PC-3 (cell line): ENCODE data around the gene KNDC1. TPM values are rescaled to one million over a fixed set of nuclear protein-coding genes. Genes with fewer than 3 reads are reported as not detected.

ENCODE experiments used
- ATAC-seq: fragments of 200-7000 bp; cut with Tn5 transposase; 2 replicates; pipeline ENCODE4 v1.9.1; 2020; ENCODE audit warnings: mild to moderate bottlenecking, moderate library complexity
- BruUV-seq: library from RNA; stranded (reverse); fragments of 400-500 nt; replicated peaks from 2 replicates; lab custom pipeline; 2021; lab: Mats Ljungman, UMichigan
- CTCF ChIA-PET: fragments of 300-600 bp; sonication (Branson Sonifier 250); formaldehyde crosslinking; loops from one replicate; lab custom pipeline; 2022; ENCODE audit warnings: antibody characterized with exemption; lab: Charles Lee
- POLR2A ChIA-PET: fragments of 300-600 bp; sonication (Branson Sonifier 250); formaldehyde crosslinking; loops from one replicate; lab custom pipeline; 2022; ENCODE audit warnings: antibody characterized with exemption; ENCODE audit not compliant: unreplicated experiment; lab: Charles Lee
- DNase-seq: peaks from one replicate; pipeline ENCODE4 v3.0.0-alpha.2; 2015
- H2AFZ ChIP-seq: fragments of 300-600 bp; sonication (generic); 2 replicates; pipeline ENCODE4 v1.6.0; 2016; ENCODE audit warnings: antibody characterized with exemption, low read length
- H3F3A ChIP-seq: fragments of 300-600 bp; sonication (generic); one replicate; pipeline ENCODE4 v1.6.0; 2017; ENCODE audit warnings: antibody characterized with exemption, low read length, control low read depth, mild to moderate bottlenecking; ENCODE audit not compliant: unreplicated experiment
- H3K27ac ChIP-seq: fragments of 300-600 bp; sonication (generic); 2 replicates; pipeline ENCODE4 v1.5.1; 2016; ENCODE audit warnings: mild to moderate bottlenecking, low read length
- H3K27me3 ChIP-seq: fragments of 300-600 bp; sonication (generic); 2 replicates; pipeline ENCODE4 v1.6.1; 2016; ENCODE audit warnings: low read length, mixed read lengths
- H3K36me3 ChIP-seq: fragments of 300-600 bp; sonication (generic); 2 replicates; pipeline ENCODE4 v1.6.1; 2016; ENCODE audit warnings: low read depth, mixed run types, low read length, mixed read lengths
- H3K4me1 ChIP-seq: fragments of 300-600 bp; sonication (generic); 2 replicates; pipeline ENCODE4 v1.5.1; 2016; ENCODE audit warnings: low read length; ENCODE audit not compliant: insufficient read depth
- H3K4me2 ChIP-seq: fragments of 300-600 bp; sonication (generic); 2 replicates; pipeline ENCODE4 v1.6.0; 2016; ENCODE audit warnings: low read length
- H3K4me3 ChIP-seq: fragments of 300-600 bp; sonication (generic); 2 replicates; pipeline ENCODE4 v1.5.1; 2016; ENCODE audit warnings: mild to moderate bottlenecking, low read length, mixed read lengths
- H3K79me2 ChIP-seq: fragments of 300-600 bp; sonication (generic); 2 replicates; pipeline ENCODE4 v1.6.1; 2017; ENCODE audit warnings: low read length, mixed read lengths
- H3K9ac ChIP-seq: fragments of 300-600 bp; sonication (generic); 2 replicates; pipeline ENCODE4 v1.6.0; 2016; ENCODE audit warnings: mild to moderate bottlenecking, low read length
- H3K9me2 ChIP-seq: fragments of 300-600 bp; sonication (generic); replicated peaks from 2 replicates; pipeline ENCODE4 v1.6.1; 2016; ENCODE audit warnings: mixed run types, low read length, mixed read lengths
- H3K9me3 ChIP-seq: fragments of 300-600 bp; sonication (generic); 2 replicates; pipeline ENCODE4 v1.6.1; 2016; ENCODE audit warnings: low read length, mixed read lengths
- H4K20me1 ChIP-seq: fragments of 300-600 bp; sonication (generic); 2 replicates; pipeline ENCODE4 v1.6.1; 2016; ENCODE audit warnings: low read length, mixed read lengths
- EZH2 ChIP-seq: fragments of 300-600 bp; sonication (generic); IDR thresholded peaks from one replicate; pipeline ENCODE4 v1.6.1; 2017; ENCODE audit warnings: antibody characterized with exemption, mild to moderate bottlenecking, low read length; ENCODE audit not compliant: unreplicated experiment
- EZH2phosphoT487 ChIP-seq: fragments of 300-600 bp; sonication (generic); IDR thresholded peaks from 2 replicates; pipeline ENCODE4 v1.6.1; 2018; ENCODE audit warnings: mild to moderate bottlenecking, antibody characterized with exemption, low read length, borderline replicate concordance
- intact Hi-C: fragments of 100-400 bp; cut with micrococcal nuclease; formaldehyde crosslinking; loops from 2 replicates; pipeline ENCODE4 v1.9.0; 2023
- total RNA-seq: library from RNA; depleted of rRNA; stranded (reverse); fragments of >200 nt; gene quantifications from 2 replicates; pipeline ENCODE4 v1.2.3, GENCODE V29; 2014
- TF ChIP-seq, protein P1 (sequence below): fragments of 300-600 bp; sonication (generic); conservative IDR thresholded peaks from 2 replicates; pipeline ENCODE4 v1.5.1; 2017; ENCODE audit warnings: antibody characterized with exemption, low read depth, mild to moderate bottlenecking, low read length

Gene KNDC1
- total RNA-seq, 1 experiment from 2014 or later, result not detected

DNA sequence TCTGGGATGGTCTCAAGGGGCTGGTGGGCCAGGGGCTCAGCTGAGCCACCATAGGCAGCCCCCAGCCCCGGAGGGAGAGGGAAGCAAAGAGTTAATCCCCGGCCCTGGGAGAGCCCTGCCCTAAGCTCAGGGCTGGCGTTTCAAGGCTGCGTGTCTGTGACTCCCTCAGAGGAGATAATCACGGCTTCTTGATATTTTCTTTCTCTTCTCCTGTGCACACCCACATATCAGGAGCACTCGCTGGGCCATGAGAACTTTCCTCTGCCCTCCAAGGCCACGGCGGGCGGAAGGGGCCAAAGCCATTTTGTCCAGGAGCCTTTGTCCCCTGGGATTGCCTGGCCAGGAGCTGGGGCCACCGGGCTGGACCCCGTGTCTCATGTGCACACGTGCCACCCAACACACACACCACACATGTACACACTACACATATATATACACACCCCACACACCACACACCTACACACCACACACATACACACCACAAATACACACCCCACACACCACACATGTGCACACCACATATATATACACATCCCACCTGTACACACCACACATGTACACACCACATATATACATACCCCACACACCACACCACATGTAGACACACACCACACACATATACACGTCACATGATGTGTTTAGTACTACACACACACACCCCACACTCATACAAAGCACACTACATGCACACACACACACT lies 94.6 kb downstream of the KNDC1 start:
- no peaks in the 10 kb centered on the region for H4K20me1 ChIP-seq
- intact Hi-C loops, result loop anchor here (5.0 kb wide), 1 partner anchor 53 kb away; the partner anchor contains the start of genes TUBGCP2 and ZNF511
- CTCF ChIA-PET, result no interaction called here
- BruUV-seq, result no TSS peak
- ATAC-seq, result no peak
- H3K79me2 ChIP-seq, result no peaks in the 10 kb centered on the region
- no peaks in the 10 kb centered on the region for H3K36me3 ChIP-seq
- H3K9me3 ChIP-seq, result no peaks in the 10 kb centered on the region
- no peak overlapping the region for H3K4me3 ChIP-seq
- no peak overlapping the region for H3K4me2 ChIP-seq
- TF ChIP-seq EZH2phosphoT487, result no peak
- TF ChIP-seq, protein P1, sequence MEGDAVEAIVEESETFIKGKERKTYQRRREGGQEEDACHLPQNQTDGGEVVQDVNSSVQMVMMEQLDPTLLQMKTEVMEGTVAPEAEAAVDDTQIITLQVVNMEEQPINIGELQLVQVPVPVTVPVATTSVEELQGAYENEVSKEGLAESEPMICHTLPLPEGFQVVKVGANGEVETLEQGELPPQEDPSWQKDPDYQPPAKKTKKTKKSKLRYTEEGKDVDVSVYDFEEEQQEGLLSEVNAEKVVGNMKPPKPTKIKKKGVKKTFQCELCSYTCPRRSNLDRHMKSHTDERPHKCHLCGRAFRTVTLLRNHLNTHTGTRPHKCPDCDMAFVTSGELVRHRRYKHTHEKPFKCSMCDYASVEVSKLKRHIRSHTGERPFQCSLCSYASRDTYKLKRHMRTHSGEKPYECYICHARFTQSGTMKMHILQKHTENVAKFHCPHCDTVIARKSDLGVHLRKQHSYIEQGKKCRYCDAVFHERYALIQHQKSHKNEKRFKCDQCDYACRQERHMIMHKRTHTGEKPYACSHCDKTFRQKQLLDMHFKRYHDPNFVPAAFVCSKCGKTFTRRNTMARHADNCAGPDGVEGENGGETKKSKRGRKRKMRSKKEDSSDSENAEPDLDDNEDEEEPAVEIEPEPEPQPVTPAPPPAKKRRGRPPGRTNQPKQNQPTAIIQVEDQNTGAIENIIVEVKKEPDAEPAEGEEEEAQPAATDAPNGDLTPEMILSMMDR, result no peak
- TF ChIP-seq EZH2, result no peak
- no peaks in the 10 kb centered on the region for H3K27me3 ChIP-seq
- no peaks in the 10 kb centered on the region for H3F3A ChIP-seq
- H3K9me2 ChIP-seq, result no peaks in the 10 kb centered on the region
- POLR2A ChIA-PET, result no interaction called here
- no peak for DNase-seq
- no peak overlapping the region for H2AFZ ChIP-seq
- H3K27ac ChIP-seq, result no peak overlapping the region
- H3K9ac ChIP-seq, result no peak overlapping the region
- H3K4me1 ChIP-seq, result peaks cover 26% of the 10 kb centered on the region

DNA sequence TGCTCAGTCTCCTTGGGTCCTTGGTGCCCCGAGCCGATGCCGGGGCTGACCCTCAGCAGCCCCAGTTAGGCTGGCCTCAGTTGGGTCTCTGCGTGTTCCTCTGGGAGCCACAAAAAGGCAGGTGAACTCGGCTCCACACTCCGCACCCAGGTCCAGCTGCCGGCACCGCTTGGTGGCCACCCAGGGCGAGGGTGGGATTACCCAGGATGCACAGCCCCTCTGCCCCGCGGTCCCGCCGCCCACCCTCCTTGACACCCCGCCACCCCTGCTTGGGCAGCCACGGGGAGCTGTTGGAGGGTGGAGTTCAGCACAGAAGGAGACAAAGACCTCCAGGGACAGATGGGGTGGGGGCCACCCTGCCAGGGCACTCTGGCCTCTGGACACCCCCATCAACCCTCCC lies 95.3 kb downstream of the KNDC1 start:
- CTCF ChIA-PET, result no interaction called here
- POLR2A ChIA-PET, result no interaction called here
- TF ChIP-seq, protein P1, result no peak
- no peak for TF ChIP-seq EZH2
- no peak for TF ChIP-seq EZH2phosphoT487
- no peaks in the 10 kb centered on the region for H3F3A ChIP-seq
- ATAC-seq, result no peak
- H3K79me2 ChIP-seq, result no peaks in the 10 kb centered on the region
- H3K9ac ChIP-seq, result no peak overlapping the region
- BruUV-seq, result no TSS peak
- H3K27ac ChIP-seq, result no peak overlapping the region
- H3K4me2 ChIP-seq, result no peak overlapping the region
- intact Hi-C loops, result loop anchor here (5.0 kb wide), 1 partner anchor 52 kb away; the partner anchor contains the start of genes TUBGCP2 and ZNF511
- H3K4me3 ChIP-seq, result no peak overlapping the region
- peaks cover 33% of the 10 kb centered on the region for H3K4me1 ChIP-seq
- no peak overlapping the region for H2AFZ ChIP-seq
- no peak for DNase-seq
- no peaks in the 10 kb centered on the region for H3K27me3 ChIP-seq
- no peaks in the 10 kb centered on the region for H4K20me1 ChIP-seq
- H3K9me3 ChIP-seq, result no peaks in the 10 kb centered on the region
- H3K36me3 ChIP-seq, result no peaks in the 10 kb centered on the region
- H3K9me2 ChIP-seq, result no peaks in the 10 kb centered on the region

DNA sequence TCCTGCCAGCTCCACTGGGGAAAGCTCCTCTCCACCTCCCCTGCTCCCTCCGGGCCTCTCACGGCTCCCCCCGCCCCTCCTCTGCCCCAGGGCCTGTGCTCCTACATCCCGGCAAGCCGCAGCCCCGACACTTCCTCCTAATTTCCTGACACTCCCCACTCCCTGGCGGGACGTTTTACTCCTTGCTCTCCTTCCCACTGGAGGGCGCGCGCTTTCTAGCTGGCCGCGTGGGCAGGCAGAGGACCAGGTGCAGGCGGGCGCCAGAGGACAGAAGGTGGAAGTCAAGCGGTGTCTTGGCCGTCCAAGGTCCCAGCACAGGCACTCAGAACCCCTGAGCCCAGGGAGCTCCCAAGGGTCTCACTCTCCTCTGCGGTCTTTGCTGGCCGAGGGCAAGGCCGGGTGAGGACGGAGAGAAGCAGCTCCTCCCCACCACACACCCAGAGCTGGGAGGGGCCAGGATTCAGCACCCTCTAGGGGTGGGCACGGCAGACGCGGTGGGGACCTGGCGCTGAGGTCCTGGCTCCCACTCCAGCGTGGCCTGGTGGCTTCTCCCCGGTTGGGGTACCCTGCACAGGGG lies 97.6 kb downstream of the KNDC1 start:
- peak; percentile 70 for DNase-seq
- POLR2A ChIA-PET, result no interaction called here
- H3K36me3 ChIP-seq, result no peaks in the 10 kb centered on the region
- H3K4me1 ChIP-seq, result peaks cover 51% of the 10 kb centered on the region
- H2AFZ ChIP-seq, result peak overlapping the region; percentile 71
- H3K9ac ChIP-seq, result peak overlapping the region; percentile 79
- H3K9me3 ChIP-seq, result no peaks in the 10 kb centered on the region
- no peak for TF ChIP-seq EZH2
- TF ChIP-seq, protein P1, result peak; percentile 72
- TF ChIP-seq EZH2phosphoT487, result no peak
- no peaks in the 10 kb centered on the region for H3K79me2 ChIP-seq
- no peaks in the 10 kb centered on the region for H4K20me1 ChIP-seq
- intact Hi-C loops, result loop anchor here (1.0 to 5.0 kb wide), 2 partner anchors 36 to 50 kb away; partner anchors contain the start of genes TUBGCP2 and ZNF511
- peak; percentile 39 for ATAC-seq
- TSS peak; percentile 55 for BruUV-seq
- no peaks in the 10 kb centered on the region for H3K9me2 ChIP-seq
- peak overlapping the region; percentile 97 for H3K27ac ChIP-seq
- peak overlapping the region; percentile 27; the same call in 1 of the 2 replicates for H3K4me3 ChIP-seq
- peak overlapping the region; percentile 72 for H3K4me2 ChIP-seq
- H3K27me3 ChIP-seq, result no peaks in the 10 kb centered on the region
- CTCF ChIA-PET, result interaction anchor here (0.7 kb wide), 1 partner anchor 36 kb away, joined by 4 read pairs; no protein-coding TSS in a partner anchor
- no peaks in the 10 kb centered on the region for H3F3A ChIP-seq
